HG03064 (cell line): ENCODE results near the gene SFT2D1.
A peak's percentile ranks its signal among the peaks of the same experiment; 100 is the strongest.

Source experiments
- ATAC-seq: cut with Tn5 transposase; IDR thresholded peaks from one replicate; pipeline ENCODE4 v1.9.1; 2021; ENCODE audit warnings: low read depth; ENCODE audit not compliant: unreplicated experiment

The SFT2D1 gene

DNA sequence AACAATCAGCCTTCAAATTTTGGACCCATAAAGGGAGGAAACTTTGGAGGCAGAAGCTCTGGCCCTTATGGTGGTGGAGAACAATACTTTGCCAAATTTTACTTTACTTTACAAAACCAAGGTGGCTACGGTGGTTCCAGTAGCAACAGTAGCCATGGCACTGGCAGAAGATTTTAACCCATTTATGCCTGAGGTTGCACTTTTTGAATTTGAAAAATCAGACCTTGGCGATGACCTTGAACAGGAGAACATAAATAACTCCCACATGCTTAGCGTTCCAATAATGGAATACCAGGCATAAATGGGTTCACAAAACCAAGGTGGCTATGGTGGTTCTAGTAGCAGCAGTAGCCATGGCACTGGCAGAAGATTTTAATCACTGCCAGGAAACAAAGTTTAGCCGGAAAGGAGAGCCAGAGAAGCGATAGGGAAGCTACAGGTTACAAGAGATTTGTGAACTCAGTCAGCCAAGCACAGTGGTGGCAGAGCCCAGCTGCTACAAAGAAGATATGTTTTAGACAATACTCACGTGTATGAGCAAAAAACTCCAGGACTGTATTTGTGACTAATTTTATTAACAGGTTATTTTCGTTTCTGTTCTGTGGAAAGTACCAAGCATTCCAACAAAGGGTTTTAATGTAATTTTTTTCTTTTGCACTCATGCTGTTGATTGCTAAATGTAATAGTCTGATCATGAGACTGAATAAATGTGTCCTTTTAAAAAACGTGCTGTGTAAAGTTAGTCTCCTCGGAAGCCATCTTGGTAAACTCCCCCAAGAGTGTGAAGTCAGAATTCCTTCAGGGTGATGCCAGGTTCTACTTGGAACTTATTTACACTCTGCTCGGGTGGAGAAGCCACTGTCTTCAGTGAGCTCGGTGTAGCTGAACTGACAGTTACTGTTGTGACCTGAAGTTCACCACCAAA, 6.7 kb downstream of the SFT2D1 start:
- ATAC-seq = peak; percentile 38

DNA sequence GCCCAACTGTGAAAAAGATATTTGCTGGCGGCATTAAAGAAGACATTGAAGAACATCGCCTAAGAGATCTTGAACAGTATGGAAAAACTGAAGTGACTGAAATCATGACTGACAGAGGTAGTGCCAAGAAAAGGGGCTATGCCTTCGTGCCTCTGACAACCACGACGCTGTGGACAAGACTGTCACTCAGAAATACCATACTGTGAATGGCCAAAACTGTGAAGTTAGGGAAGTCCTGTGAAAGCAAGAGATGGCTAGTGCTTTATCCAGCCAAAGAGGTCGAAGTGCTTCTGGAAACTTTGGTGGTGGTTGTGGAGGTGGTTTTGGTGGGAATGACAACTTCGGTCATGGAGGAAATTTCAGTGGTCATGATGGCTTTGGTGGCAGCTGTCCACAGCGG, 7.5 kb downstream of the SFT2D1 start:
- ATAC-seq = no peak

GRCh38 chr6:166333172-166333995, 9.0 kb downstream of the SFT2D1 start:
- peak; percentile 80 for ATAC-seq

- no peak for ATAC-seq
Observed at GRCh38 chr6:166331503-166332415, 10.6 kb downstream of the SFT2D1 start.

GRCh38 chr6:166330612-166331011, 11.7 kb downstream of the SFT2D1 start:
- ATAC-seq = no peak

DNA sequence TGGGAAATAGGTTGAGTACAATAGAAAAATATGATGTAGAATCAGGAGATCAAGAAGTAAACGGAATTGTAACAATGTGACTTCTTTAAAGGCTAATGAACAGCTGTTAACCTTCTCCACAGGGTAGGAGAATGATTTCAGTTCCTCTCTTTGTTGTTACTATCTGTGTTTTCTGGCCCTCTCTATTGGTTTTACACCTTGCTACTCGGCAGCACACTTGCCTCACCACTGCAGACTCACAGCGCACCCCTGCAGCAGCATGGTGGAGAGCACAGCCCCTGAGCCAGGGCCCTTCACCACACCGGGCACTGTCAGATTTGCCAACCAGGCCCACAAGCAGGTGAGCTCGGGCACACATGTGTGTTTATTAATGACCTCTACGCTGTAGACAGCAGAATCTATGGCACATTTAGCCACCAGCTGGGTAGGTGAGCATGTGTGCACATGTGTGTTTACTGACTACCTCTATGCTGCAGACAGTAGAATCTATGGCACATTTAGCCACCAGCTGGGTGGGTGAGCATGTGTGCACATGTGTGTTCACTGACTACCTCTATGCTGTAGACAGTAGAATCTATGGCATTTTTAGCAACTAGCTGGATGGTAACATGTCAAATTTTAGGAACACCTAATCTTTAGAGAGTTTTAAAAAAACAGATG, 16.8 kb downstream of the SFT2D1 start:
- ATAC-seq = peak; percentile 88

- no peak for ATAC-seq
Observed at GRCh38 chr6:166323395-166323794, 18.9 kb downstream of the SFT2D1 start.

GRCh38 chr6:166318649-166319600, 23.4 kb downstream of the SFT2D1 start:
- no peak for ATAC-seq

DNA sequence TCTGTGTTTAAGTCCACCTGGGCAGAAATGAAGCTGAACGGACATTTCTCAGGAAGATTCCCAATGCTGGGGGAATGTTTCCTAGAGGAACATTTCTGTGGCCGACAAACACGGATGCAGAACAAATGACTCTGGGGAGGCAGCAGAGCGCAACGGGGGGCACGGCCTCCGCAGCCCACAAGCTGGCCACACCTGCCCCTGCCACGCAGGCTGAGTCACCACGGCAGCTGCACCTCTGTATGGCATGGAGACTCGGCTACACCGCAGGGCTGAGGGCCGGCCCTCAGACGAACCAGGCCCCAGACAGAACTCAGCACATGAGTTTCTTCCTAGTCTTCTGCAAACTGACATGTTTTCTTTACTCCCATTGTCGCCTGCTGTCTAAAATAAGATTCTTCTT, 24.1 kb downstream of the SFT2D1 start:
- ATAC-seq = no peak

DNA sequence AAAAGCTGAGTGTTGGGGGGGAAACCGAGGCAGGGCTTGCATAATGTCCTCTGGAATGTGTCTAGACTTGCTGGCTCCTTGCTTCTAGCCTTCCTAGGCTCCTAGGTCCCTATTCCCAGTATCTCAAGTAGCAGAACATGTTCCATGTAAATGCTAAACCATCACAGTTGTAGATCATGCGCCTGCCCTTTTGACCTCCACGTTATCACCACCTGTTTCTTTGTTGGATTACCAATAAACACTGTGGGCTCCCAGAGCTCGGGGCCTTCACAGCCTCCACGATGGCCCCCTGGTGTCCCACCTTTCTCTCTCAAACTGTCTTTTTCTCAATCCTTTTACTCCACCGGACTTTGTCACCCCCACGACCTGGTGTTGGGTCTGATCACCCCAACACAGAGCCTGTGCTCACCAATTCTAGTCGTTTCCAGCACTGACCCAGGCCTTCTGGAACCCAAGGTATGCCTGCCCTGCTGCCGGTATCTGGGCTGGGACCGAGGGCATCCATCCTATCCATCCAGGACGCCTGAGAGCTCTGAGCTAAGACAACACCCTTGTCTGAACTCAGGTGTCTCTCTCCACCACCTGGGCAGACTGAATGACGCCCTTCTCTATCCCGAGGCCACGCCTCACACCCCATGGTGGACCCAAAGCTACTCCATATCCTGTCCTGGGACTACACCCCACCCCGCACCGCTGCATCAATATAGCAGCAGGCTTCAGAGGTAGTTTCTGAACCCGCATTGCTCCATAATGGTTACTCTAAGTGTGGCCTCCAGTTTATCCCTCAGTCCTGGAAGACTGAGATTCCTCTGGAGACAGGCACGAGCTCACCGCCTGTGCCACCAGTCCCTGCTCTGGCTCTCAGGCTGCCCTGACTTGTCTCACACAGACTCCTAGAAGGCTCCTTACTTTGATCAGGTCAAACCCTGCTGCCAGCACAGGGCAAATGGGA, 24.8 kb downstream of the SFT2D1 start:
- no peak for ATAC-seq

- ATAC-seq = no peak
Observed at GRCh38 chr6:166315436-166315835, 26.9 kb downstream of the SFT2D1 start.

DNA sequence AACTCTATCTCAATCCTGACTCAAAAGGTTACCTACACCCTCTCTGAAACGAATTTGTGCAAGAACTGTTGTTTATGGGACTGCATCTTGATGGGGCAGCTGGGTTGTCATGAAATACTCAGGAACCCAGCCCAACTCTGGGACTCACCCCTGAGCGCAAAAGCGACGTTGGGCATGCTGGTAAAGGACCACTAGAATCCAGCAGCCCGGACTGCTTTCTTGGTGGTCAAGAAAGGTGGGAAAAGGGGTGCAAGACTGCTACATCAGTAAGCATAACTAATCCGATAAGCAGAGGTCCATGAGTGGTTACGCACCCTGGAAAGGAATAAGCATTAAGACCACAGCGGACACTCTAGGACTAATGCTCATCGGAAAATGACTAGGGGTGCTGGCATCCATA, 27.9 kb downstream of the SFT2D1 start:
- no peak for ATAC-seq

- no peak for ATAC-seq
Observed at GRCh38 chr6:166313255-166314070, 28.9 kb downstream of the SFT2D1 start.

GRCh38 chr6:166312832-166313231, 29.5 kb downstream of the SFT2D1 start:
- ATAC-seq = no peak

- no peak for ATAC-seq
Observed at GRCh38 chr6:166310634-166311033, 31.7 kb downstream of the SFT2D1 start.

DNA sequence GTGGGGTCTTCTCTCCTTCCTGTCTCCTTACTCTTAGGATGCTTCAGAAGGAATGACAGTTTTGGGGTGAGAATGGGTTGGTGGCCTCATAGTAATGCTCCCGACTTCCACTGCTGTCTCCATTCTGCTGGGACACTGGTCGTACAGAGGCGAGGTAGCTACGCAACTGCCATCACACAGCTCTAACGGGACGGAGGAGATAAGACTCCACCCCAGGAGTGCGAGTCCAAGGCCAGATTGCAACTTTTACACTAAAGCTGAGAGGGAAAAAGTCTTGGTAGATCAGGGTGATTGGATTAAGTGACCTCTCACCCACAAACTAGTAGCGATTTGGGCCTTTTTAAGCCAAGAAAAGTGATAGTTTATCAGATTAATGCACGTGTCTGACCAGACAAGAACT, 32.4 kb downstream of the SFT2D1 start:
- ATAC-seq = no peak
